Gastroesophageal sphincter (tissue), 3 donors: ENCODE data around the gene RERG.

ENCODE experiments used
- EP300 ChIP-seq: sonication (generic); formaldehyde crosslinking; IDR thresholded peaks from one replicate; pipeline ENCODE4 v1.6.1; 2017; ENCODE audit warnings: antibody characterized with exemption, mild to moderate bottlenecking
- POLR2AphosphoS5 ChIP-seq: sonication (generic); formaldehyde crosslinking; IDR thresholded peaks from one replicate; pipeline ENCODE4 v1.6.1; 2017; ENCODE audit warnings: antibody characterized with exemption
- TF ChIP-seq, protein P1 (sequence below), 4 experiments: fragments of 200-600 bp in 2 of 4; fragments of 450-650 bp in 2 of 4; sonication (generic) in 1 of 4; IDR thresholded peaks; one replicate each; pipeline ENCODE4 v1.5.1; 2017 to 2019; ENCODE audit warnings: antibody characterized with exemption in 4 of 4, mild to moderate bottlenecking in 2 of 4, moderate library complexity in 2 of 4

DNA sequence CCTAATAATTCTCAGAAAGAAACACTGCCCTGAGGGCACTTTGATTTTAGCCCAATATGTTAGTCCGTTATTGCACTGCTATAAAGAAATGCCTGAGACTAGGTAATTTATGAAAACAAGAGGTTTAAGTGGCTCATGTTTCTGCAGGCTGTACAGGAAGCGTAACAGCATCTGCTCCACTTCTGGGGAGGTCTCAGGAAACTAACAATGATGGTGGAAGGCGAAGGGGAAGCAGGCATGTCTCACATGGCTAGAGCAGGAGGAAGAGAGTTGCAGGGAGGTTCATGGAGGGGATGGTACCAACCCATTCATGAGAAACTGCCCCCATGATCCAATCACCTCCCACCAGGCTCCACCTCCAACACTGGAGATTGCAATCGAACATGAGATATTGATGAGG, 49.4 kb upstream of the RERG start:
- TF ChIP-seq POLR2AphosphoS5, result no peak
- TF ChIP-seq, protein P1, sequence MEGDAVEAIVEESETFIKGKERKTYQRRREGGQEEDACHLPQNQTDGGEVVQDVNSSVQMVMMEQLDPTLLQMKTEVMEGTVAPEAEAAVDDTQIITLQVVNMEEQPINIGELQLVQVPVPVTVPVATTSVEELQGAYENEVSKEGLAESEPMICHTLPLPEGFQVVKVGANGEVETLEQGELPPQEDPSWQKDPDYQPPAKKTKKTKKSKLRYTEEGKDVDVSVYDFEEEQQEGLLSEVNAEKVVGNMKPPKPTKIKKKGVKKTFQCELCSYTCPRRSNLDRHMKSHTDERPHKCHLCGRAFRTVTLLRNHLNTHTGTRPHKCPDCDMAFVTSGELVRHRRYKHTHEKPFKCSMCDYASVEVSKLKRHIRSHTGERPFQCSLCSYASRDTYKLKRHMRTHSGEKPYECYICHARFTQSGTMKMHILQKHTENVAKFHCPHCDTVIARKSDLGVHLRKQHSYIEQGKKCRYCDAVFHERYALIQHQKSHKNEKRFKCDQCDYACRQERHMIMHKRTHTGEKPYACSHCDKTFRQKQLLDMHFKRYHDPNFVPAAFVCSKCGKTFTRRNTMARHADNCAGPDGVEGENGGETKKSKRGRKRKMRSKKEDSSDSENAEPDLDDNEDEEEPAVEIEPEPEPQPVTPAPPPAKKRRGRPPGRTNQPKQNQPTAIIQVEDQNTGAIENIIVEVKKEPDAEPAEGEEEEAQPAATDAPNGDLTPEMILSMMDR (IDR thresholded peaks at IDR 0.05), result no peak
- no peak for TF ChIP-seq EP300
